Aorta (tissue), 5 donors: Measurements from ENCODE around the gene TAL1. TPM values are rescaled to one million over a fixed set of nuclear protein-coding genes. Genes with fewer than 3 reads are reported as not detected.

Source experiments
- ATAC-seq: fragments of 200-7000 bp; cut with Tn5 transposase; one replicate; pipeline ENCODE4 v1.9.1; 2022; ENCODE audit warnings: moderate library complexity; ENCODE audit not compliant: low FRiP score
- DNase-seq, 2 donors: peaks; one replicate each; pipeline ENCODE4 v3.0.0-alpha.2; 2020
- H3K27ac ChIP-seq, 2 donors: one replicate each; pipeline ENCODE4 v1.5.1; 2013; ENCODE audit warnings: low read length in 2 of 2, mild to moderate bottlenecking in 2 of 2, moderate library complexity in 2 of 2, control low read depth in 1 of 2, inconsistent platforms in 1 of 2, low read depth in 1 of 2
- H3K27me3 ChIP-seq, 2 donors: one replicate each; pipeline ENCODE4 v1.6.1; 2013; ENCODE audit warnings: control low read depth in 1 of 2, low read length in 1 of 2, mild to moderate bottlenecking in 1 of 2, moderate library complexity in 1 of 2; ENCODE audit not compliant: insufficient read depth in 2 of 2, control insufficient read depth in 1 of 2
- H3K36me3 ChIP-seq, 2 donors: one replicate each; pipeline ENCODE4 v1.6.1; 2013; ENCODE audit warnings: control low read depth in 1 of 2, low read length in 1 of 2, mild to moderate bottlenecking in 1 of 2; ENCODE audit not compliant: insufficient read depth in 2 of 2, control insufficient read depth in 1 of 2
- H3K4me1 ChIP-seq, 2 donors: one replicate each; pipeline ENCODE4 v1.6.1; 2013; ENCODE audit warnings: low read length in 2 of 2, control low read depth in 1 of 2, mild to moderate bottlenecking in 1 of 2, moderate library complexity in 1 of 2; ENCODE audit not compliant: insufficient read depth in 2 of 2, control insufficient read depth in 1 of 2
- H3K4me3 ChIP-seq, 2 donors: one replicate each; pipeline ENCODE4 v1.5.1; 2013; ENCODE audit warnings: low read length in 2 of 2, control low read depth in 1 of 2, mild to moderate bottlenecking in 1 of 2
- H3K9me3 ChIP-seq: one replicate; pipeline ENCODE4 v1.6.1; 2013; ENCODE audit warnings: mild to moderate bottlenecking, low read length; ENCODE audit not compliant: control insufficient read depth
- WGBS, 2 donors: extraction: QIAGEN DNeasy Blood & Tissue Kit; methylation state at CpG; one replicate each; pipeline ENCODE4 v1.1.7; 2013; 5-methylcytosine and 5-hydroxymethylcytosine counted together
- intact Hi-C, 2 donors: fragments of 100-400 bp; cut with DNase I; formaldehyde crosslinking; loops; one replicate each; pipeline versions ENCODE4 v1.14.2 to v1.15.0; 2022
- polyA plus RNA-seq, 2 donors: library from polyadenylated mRNA; stranded (reverse); fragments of 200-250 nt; gene quantifications; one replicate each; pipeline ENCODE4 v1.2.3, GENCODE V29; 2013
- total RNA-seq, 2 donors: library from RNA; stranded (reverse); fragmentation: NEBNext Ultra II Directional; extraction: Animal tissue kit (Norgen Biotek cat#: 25700); gene quantifications; one replicate each; pipeline ENCODE4 v1.2.1, GENCODE V29; 2021
- donor health status: healthy with polysubstance abuse.
- donor health status: Bipolar disorder and iron deficiency.
- donor health status: DM: no; HTN: no; CAD: no.
- donor health status: DM: no; HTN: no; CAD: no.
- donor health status: DM: yes; HTN: yes; CAD: no.

TAL1 gene
- total and polyA plus RNA-seq, 4 donors, result 0.63 to 12.3 (median 3.4) TPM

DNA sequence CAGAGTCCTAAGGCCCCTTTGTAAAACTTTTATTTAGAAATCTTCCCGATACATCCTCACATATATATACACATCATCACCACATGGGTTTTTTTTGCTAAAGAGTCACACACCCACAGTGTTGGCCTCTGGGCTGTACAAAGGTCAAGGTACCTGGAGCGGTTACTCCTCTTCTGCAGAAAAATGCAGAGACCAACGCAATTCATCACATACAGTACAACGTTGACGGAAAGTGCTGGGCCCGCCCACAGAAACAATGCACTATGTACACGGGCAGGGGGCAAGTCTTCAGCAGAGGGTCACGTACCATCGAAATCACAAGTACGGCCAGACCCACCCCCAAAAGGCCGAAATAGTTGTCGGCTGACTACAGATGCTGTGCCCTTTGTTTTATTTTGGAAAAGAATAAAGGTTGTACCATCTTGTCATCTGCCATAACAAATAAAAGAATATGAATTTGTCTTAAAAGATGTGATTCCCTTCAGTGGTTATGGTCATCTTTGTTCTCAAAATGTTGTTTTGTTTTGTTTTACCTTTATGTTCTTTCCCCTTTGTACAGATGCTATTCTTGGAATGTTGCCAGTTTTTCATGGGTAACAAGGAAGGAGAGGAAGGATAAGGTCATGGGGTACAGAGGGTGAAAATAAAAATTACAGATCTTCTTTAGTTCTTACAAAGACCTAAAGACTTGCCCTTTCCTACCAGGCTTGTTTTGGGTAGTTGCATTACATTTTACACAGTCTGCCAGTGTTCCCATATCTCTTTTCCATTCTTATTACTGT is 15.6 kb downstream of the TAL1 start:
- no peak for DNase-seq
- Histone ChIP-seq H3K4me1 (no peaks in the 10 kb centered on the region), H3K27me3 (no peaks in the 10 kb centered on the region), H3K9me3 (no peaks in the 10 kb centered on the region), H3K4me3 (no peak overlapping the region), H3K27ac (no peak overlapping the region), H3K36me3 (no peaks in the 10 kb centered on the region)
- intact Hi-C loops, result no loop called here
- ATAC-seq, result no peak
- 88 to 90% methylated on average over 12 of the region's 12 CpGs for WGBS, 2 donors

DNA sequence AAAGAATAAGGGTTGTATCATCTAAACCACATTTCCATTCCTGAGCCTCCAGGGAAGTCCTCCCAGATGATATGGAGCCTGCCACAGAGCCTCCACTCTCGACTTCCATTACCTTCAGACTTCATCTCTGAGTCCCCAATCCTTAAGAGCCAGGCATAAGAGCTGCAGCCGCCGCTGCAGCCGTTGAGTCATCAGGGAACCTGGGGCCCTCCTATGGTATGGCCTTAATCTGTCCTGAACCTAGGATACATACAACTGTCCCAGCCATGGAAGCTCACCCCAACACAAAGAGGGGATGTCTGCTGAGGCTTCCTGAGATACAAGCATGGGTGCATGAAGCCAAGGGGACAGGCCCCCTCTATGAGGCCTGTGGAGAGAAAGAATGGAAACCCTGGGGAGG is 16.3 kb downstream of the TAL1 start:
- no peaks in the 10 kb centered on the region for H3K4me1 ChIP-seq
- intact Hi-C loops, result no loop called here
- 94% methylated on average over 4 of the region's 4 CpGs for WGBS, 2 donors
- no peaks in the 10 kb centered on the region for H3K9me3 ChIP-seq
- ATAC-seq (no peak), DNase-seq (no peak)
- no peak overlapping the region for H3K27ac ChIP-seq
- H3K27me3 ChIP-seq, result no peaks in the 10 kb centered on the region
- H3K36me3 ChIP-seq, result no peaks in the 10 kb centered on the region
- no peak overlapping the region for H3K4me3 ChIP-seq

DNA sequence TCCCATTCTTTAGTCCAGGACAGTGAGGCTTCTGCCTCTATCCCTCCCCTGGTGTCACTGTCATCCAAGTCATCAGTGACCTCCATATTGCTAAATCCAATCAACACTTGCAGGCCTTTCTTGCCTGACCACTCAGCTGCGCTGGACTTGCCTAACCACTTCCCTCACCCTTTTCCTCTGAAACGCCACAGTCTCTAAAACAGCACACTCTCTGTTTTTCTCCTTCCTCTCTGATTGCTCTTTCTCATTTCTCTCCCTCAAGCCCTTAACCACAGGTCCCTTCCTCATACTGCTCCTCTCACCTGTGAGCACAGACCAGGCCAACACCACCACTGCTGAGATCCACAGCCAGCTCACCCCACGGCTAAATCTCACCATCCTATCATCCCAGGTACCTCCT is 17.5 kb downstream of the TAL1 start:
- intact Hi-C loops, result no loop called here
- Histone ChIP-seq H3K4me3 (no peak overlapping the region), H3K36me3 (no peaks in the 10 kb centered on the region), H3K27ac (no peak overlapping the region), H3K27me3 (no peaks in the 10 kb centered on the region), H3K4me1 (no peaks in the 10 kb centered on the region), H3K9me3 (no peaks in the 10 kb centered on the region)
- WGBS, 2 donors, result 87 to 88% methylated on average over 3 of the region's 3 CpGs
- ATAC-seq (no peak), DNase-seq (no peak)

DNA sequence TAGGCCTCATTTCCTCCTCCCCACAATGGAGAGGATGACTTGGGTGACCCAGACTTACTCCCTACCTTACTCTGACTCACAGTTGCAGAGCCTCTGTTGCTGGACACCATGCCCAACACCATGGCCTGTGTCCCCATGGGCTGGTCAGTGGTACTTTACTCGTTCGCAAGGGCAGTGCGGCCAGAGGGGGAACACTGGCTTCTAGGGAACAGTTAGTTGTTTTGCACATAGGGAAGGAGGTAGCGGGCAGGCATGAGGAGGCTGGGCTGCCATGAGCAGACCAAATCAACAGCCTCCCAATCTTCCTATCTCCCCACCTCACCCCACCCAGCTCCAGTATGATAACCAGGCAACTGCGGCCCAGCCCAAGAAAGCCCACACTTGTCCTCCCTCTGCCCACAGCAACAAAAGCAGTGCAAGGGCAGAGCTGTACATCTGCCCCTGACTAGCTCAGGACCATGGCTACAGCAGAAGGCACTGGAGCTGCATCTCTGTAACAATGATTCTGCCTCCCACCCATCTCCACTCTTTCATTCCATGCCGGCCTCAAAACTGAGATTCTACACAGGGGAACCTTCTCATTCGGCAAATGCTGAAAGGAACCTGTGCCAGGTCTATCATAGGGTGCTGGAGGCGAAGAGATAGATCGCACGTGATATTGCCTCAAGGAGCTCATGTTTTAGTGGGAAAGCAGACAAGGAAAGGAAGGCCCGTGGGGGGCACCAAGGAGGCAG is 18.6 kb downstream of the TAL1 start:
- intact Hi-C loops, result no loop called here
- 69 to 87% methylated on average over 11 of the region's 11 CpGs for WGBS, 2 donors
- no peak for DNase-seq
- Histone ChIP-seq H3K27ac (no peak overlapping the region), H3K9me3 (no peaks in the 10 kb centered on the region), H3K36me3 (no peaks in the 10 kb centered on the region), H3K4me1 (no peaks in the 10 kb centered on the region), H3K27me3 (no peaks in the 10 kb centered on the region), H3K4me3 (no peak overlapping the region)
- ATAC-seq, result no peak

DNA sequence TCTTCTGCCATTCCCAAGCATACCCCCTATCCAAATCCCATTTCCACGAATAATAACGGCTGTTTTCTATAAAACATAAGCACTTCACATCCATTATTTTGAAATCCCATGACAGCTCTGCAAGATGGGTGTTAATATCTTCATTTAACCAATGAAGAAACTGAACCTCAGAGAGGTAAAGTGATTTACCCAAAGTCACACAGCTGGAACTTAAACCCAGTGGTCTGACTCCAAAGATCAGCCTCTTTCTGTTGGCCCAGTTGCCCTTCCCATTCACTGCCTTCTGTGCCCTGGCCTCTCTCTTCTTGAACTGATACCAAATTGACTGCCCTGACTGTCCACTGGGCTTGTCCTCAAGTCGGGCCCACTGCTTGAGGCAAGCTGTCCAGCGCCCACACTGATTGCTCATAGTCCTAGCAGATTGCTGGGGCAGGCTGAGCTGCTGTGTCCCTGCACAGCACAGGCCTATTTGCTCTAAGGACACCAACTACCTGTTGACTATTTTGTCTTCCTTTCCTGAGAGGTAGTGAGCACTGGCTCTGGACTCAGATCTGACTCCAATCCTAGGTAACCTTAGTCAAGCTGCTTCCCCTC is 19.3 kb downstream of the TAL1 start:
- Histone ChIP-seq H3K9me3 (no peaks in the 10 kb centered on the region), H3K27me3 (no peaks in the 10 kb centered on the region), H3K4me3 (no peak overlapping the region), H3K27ac (no peak overlapping the region), H3K36me3 (no peaks in the 10 kb centered on the region), H3K4me1 (no peaks in the 10 kb centered on the region)
- intact Hi-C loops, result no loop called here
- ATAC-seq (no peak), DNase-seq (no peak)
- 89 to 92% methylated on average over 4 of the region's 4 CpGs for WGBS, 2 donors

DNA sequence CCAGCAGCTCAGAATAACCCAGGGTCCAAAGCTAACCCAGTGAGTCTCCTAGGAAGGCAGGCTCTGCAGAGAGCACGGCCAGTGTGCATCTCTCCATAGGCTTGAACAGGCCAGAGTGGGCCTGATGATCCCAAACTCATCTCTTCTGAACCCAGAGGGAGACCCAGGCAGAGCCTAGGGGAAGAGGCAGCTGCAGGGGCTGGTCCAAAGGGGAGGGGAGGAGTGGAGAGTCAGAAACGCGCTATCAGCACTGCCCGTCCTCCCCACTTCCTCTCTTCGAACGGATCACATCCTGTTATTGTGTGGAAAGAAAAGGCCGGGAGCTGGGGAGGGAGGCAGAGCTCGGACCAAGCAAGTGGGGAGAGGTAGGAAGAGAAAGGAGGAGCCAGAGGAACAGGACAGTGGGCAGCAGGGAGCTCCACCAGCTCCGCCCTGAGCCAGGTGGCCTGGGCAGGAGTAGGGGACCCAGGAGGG is 20.2 kb downstream of the TAL1 start:
- Histone ChIP-seq H3K4me3 (no peak overlapping the region), H3K27ac (no peak overlapping the region), H3K9me3 (no peaks in the 10 kb centered on the region), H3K27me3 (no peaks in the 10 kb centered on the region), H3K36me3 (no peaks in the 10 kb centered on the region), H3K4me1 (no peaks in the 10 kb centered on the region)
- peak; percentile 45 for ATAC-seq
- intact Hi-C loops, result no loop called here
- peak in 1 of 2 donors; percentile 75 for DNase-seq
- WGBS, 2 donors, result 71 to 78% methylated on average over 9 of the region's 9 CpGs

DNA sequence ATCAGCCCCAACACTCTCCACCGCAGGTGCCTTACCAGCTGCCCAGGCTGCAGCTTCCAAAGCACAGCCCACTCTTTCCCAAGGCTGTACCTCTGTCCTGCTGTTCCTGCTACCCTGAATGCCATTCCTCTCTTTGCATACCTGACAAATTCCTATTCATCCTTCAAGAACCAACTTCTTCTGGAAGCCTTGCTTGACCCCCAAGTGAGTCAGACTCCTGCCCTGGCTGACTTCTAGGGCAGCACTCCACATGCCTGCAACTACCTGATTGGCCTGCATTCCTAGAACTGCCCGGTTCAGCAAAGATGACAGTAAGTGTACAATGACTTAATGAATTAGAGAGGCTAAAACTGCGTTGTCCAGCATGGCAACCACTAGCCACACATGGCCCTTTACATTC is 21.4 kb downstream of the TAL1 start:
- H3K36me3 ChIP-seq, result no peaks in the 10 kb centered on the region
- intact Hi-C loops, result no loop called here
- H3K9me3 ChIP-seq, result no peaks in the 10 kb centered on the region
- WGBS, 2 donors, result 86% methylated on average over 3 of the region's 3 CpGs
- ATAC-seq, result no peak
- no peaks in the 10 kb centered on the region for H3K27me3 ChIP-seq
- no peak overlapping the region for H3K4me3 ChIP-seq
- no peak overlapping the region for H3K27ac ChIP-seq
- no peak for DNase-seq
- no peaks in the 10 kb centered on the region for H3K4me1 ChIP-seq

DNA sequence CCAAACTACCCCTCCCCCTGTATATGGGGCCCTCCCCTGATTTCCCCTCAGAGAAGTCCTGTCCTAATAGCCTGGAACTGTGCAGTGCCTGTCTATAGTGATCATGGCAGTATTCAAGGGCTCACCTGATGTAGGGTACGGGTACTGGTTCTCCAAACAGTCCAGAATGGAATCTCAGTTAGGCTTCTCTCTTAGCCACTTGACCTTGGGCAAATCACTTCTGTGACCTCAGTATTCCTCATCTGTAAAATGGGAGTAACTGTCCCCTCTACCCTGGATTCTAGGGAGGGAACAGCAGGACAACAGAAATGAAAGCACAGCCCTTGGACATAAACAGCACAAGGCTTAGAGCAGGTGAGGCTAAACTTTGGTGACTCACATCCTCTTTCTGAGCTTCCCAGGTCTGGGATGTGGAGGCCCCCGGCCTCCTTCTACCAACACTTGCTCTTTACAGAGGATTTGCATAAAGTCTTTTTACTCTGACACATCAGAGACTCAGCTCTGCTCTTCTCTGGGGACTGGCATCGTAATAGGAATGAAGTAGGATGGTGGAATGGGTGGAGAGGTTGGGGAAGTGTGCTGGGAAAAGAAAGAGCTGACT is 22.2 kb downstream of the TAL1 start:
- no peaks in the 10 kb centered on the region for H3K27me3 ChIP-seq
- WGBS, 2 donors, result 57 to 91% methylated on average over 3 of the region's 3 CpGs
- H3K4me1 ChIP-seq, result no peaks in the 10 kb centered on the region
- intact Hi-C loops, result no loop called here
- H3K27ac ChIP-seq, result no peak overlapping the region
- H3K4me3 ChIP-seq, result no peak overlapping the region
- DNase-seq, result no peak
- H3K9me3 ChIP-seq, result no peaks in the 10 kb centered on the region
- H3K36me3 ChIP-seq, result no peaks in the 10 kb centered on the region
- no peak for ATAC-seq
